ENCODE results near the gene TMEM33. TPM values are rescaled to one million over a fixed set of nuclear protein-coding genes. Genes with fewer than 3 reads are reported as not detected.

The TMEM33 gene
- total RNA-seq, 2 experiments from 2014 or later: 49.2 to 49.4 TPM

DNA sequence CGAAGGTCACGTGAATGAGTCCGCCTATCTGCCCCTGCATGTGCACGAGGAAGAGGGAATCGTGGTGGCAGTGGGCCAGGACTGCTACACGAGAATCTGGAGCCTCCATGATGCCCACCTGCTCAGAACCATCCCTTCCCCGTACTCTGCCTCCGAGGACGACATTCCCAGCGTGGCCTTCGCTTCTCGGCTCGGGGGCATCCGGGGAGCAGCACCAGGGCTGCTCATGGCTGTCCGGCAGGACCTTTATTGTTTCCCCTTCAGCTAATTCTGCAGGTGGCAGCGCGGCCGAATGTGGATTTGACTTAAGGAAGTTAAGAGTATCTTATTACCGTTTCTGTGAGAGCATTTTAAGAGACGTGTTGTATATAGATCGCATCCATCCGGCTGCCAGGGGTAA is 47.5 kb downstream of the TMEM33 start:
- TF ChIP-seq CTCF (IDR thresholded peaks at IDR 0.05): no peak
- intact Hi-C loops (cut with micrococcal nuclease): no loop called here
- H3K27ac Mint-ChIP-seq: no peak overlapping the region
- CTCF ChIA-PET: no interaction called here
- POLR2A ChIA-PET: no interaction called here
- H3K36me3 Mint-ChIP-seq (ENCODE audit: low read depth): no peaks in the 10 kb centered on the region
- DNase-seq (no peak), ATAC-seq (no peak)
- no peaks in the 10 kb centered on the region for H3K9me3 Mint-ChIP-seq
- H3K27me3 Mint-ChIP-seq: peaks cover 1% of the 10 kb centered on the region
- no peak overlapping the region for H3K4me3 Mint-ChIP-seq
- no peaks in the 10 kb centered on the region for H3K4me1 Mint-ChIP-seq (ENCODE audit: low read depth)

DNA sequence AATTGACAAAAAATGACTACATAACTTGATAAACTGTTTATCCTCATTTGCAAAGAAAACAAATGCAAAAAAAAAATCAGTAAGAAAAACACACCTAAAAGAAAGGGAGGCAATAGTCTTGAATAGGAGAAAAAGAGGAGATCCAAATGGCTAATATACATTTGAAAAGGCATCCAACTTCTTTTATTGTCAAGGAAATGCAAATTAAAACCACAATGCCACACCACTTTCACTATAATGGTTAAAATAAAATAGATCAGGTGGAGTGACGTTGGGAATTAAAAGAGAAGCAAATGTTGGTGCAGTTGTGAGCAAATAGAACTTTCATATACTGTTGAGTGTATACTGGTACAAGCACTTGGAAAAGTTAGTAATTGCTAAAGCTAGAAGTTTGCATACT is 49.9 kb downstream of the TMEM33 start:
- no peaks in the 10 kb centered on the region for H3K27me3 Mint-ChIP-seq
- H3K4me3 Mint-ChIP-seq: no peak overlapping the region
- DNase-seq (no peak), ATAC-seq (no peak)
- TF ChIP-seq CTCF (IDR thresholded peaks at IDR 0.05): no peak
- no peak overlapping the region for H3K27ac Mint-ChIP-seq
- H3K9me3 Mint-ChIP-seq: no peaks in the 10 kb centered on the region
- intact Hi-C loops (cut with micrococcal nuclease): no loop called here
- ChIA-PET POLR2A (no interaction called here), CTCF (no interaction called here)
- peaks cover 9% of the 10 kb centered on the region for H3K4me1 Mint-ChIP-seq (ENCODE audit: low read depth)
- no peaks in the 10 kb centered on the region for H3K36me3 Mint-ChIP-seq (ENCODE audit: low read depth)

DNA sequence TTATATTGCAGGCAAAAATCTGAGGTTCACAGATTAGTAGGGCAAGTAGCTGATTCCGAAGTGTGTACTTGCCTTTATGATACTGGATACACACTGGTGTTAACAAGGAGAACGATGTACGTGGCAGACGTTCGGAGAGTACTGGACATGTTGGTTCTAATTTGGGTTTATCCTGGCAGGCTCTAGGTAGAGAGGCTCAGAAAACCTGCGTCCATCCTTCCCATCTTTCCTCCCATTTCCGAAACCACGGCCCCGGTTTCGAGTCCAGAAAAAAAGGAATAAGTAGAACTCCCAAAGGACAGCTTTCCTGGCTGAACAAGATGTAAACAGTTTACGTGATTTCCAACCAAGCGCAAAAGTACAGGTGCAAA is 54.8 kb downstream of the TMEM33 start:
- ATAC-seq: peak; percentile 20
- CTCF ChIA-PET: interaction anchor here (0.8 to 1.0 kb wide), 2 partner anchors 10 to 22 kb away, joined by 3 read pairs; no protein-coding TSS in a partner anchor
- H3K4me3 Mint-ChIP-seq: peak overlapping the region; percentile 98
- no peak for DNase-seq
- H3K27me3 Mint-ChIP-seq: no peaks in the 10 kb centered on the region
- H3K9me3 Mint-ChIP-seq: no peaks in the 10 kb centered on the region
- peaks cover 11% of the 10 kb centered on the region for H3K36me3 Mint-ChIP-seq (ENCODE audit: low read depth)
- no peak for TF ChIP-seq CTCF (IDR thresholded peaks at IDR 0.05)
- intact Hi-C loops (cut with micrococcal nuclease): no loop called here
- POLR2A ChIA-PET: interaction anchor here (0.6 to 1.7 kb wide), 4 partner anchors 20 to 54 kb away, joined by 3 to 5 read pairs (median 4); no protein-coding TSS in a partner anchor
- peaks cover 29% of the 10 kb centered on the region for H3K4me1 Mint-ChIP-seq (ENCODE audit: low read depth)
- H3K27ac Mint-ChIP-seq: peak overlapping the region; percentile 89

GRCh38 chr4:41990365-41991111 is 55.3 kb downstream of the TMEM33 start, which contains the start of gene SLC30A9:
Gene SLC30A9 (plus strand): TSS chr4:41990530. CDS start chr4:41990652, 122 bp downstream.
- no peaks in the 10 kb centered on the region for H3K9me3 Mint-ChIP-seq
- peak within 1 kb of the TSS; percentile 98 for H3K4me3 Mint-ChIP-seq
- H3K27ac Mint-ChIP-seq: peak within 1 kb of the TSS; percentile 89
- peak; percentile 96 for DNase-seq
- no peaks in the 10 kb centered on the region for H3K27me3 Mint-ChIP-seq
- intact Hi-C loops (cut with micrococcal nuclease): no loop called here
- ChIA-PET POLR2A (interaction anchor here (1.0 to 1.9 kb wide), 5 partner anchors 11 to 109 kb away, joined by 3 to 5 read pairs (median 4); no protein-coding TSS in a partner anchor), CTCF (interaction anchor here (0.8 to 1.3 kb wide), 4 partner anchors 11 to 51 kb away, joined by 3 read pairs; no protein-coding TSS in a partner anchor)
- ATAC-seq: peak; percentile 96
- peak; percentile 37 for TF ChIP-seq CTCF (IDR thresholded peaks at IDR 0.05)
- peaks cover 14% of the 10 kb centered on the region for H3K36me3 Mint-ChIP-seq (ENCODE audit: low read depth)
- H3K4me1 Mint-ChIP-seq (ENCODE audit: low read depth): peaks cover 33% of the 10 kb centered on the region

Data from activated CD8-positive, alpha-beta T cell treated with anti-CD3 and anti-CD28 coated beads for 36 hours (primary cell).